Stimulated activated CD4-positive, alpha-beta T cell treated with anti-CD3 and anti-CD28 coated beads, Interleukin-2, amount 100 ng/mL, for 4 hours (primary cell): ENCODE measurements around the gene ATP9B.

Experiments
- DNase-seq: peaks from one replicate; pipeline ENCODE4 v3.0.0-alpha.2; 2020; ENCODE audit warnings: low read depth

Gene ATP9B

DNA sequence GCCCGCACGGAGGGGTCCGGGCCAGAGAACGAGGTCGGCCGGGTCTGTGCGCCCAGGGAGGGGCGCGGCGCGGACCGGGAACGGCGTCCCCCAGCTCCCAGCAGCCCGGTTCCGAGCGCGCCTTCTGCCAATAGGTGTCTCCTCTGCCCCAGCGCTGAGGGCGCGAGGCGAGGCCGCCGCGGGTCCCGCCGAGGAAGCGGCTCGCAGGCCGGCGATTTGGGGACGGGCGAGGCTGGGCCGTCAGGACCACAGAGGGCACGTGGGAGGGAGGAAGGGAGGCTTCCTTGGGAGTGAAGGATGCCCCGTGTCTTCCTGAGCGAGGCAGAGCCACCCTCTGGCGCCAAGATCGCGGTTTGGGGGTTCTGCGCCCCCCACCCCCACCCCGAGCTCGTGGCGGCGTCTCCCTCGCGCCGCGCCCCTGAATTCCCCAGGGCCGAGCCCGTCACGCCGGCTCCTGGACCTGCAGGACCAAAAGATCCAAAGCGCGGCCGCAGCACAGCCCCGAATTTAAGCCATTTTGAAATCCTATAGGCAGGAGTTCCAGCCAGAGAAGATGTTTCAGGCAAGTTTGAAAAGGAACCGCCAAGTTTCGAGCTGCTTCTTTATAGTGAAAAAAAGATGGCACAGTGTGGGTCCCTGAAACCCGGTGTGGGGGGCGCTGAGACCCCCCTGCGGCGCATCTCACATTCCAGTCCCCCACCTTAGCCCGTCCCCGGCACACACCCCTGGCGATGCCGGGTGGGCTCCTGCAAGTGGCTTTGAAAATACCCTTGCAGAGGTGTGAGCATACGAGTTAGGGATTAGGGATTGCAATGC, 327.4 kb downstream of the ATP9B start:
- DNase-seq = peak; percentile 28

DNA sequence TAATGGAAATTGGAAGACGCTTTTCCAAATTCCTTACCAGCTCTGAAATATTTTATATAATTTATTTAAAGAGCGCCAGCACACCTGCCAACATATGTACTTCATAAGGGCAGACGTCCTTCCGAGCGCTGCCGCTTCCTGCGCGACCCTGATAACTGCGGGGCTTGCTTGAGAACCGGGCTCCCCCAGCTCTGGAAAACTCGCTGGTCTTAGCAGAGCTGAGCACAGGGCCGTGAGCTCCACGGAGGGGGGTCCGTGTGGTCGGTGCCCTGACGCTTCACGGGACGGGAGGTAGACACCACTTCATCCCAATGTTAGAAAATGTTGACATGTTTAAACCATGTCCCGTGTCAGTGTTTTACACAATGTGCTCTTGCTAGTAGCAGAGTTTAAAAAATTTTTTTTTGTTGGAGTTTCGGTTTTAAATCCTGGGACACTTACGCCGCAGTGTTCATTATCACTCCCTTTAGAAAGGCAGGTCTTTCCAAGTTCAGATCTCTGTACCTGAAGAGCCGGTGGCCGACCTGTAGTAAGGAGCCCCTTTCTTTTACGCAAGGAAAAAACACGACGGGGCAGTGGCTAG, 328.1 kb downstream of the ATP9B start:
- no peak for DNase-seq

DNA sequence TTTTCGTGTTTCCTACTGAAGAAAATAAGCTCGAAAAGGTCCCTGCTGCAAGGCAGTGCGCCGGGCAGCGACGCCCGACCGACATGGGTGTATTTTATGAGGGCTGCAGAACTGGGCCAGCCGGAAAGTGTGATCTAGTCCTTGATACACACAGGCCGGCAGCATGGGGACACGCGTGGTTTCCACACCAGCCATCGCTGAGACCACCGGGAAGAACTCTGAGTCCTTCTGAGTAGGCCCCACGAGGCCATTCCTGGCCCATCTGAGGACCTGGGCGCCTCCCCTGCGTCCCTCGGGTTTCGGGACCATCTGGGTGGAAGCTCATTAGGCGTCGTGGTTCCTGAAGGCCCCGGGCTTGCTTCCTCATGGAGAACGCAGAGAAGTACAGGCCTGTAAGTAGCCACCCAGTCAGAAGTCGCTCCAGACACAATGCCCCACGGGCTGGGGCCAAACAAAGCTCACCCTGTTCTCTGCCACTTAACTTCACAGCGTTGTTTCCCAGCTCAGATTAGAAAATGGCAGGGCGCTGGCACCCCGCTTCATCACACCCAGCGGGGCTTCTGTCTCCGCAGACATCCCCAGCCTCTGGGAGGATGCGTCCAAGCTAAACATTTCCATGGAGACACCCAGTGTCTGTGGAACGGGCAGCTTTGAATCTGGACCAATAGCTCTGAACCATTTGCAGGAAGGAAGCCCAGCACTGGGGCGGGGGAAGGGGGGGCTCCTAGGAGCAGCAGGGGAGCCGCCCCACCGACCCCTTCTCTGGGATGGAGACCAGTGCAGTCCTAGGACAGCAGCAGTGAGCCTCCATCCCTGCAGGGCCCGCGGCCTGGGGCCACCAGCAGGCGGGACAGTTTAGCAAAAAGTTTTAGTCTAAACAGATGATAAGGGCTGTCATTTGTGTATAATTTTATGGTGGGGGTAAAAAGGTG, 328.9 kb downstream of the ATP9B start:
- DNase-seq = no peak

DNA sequence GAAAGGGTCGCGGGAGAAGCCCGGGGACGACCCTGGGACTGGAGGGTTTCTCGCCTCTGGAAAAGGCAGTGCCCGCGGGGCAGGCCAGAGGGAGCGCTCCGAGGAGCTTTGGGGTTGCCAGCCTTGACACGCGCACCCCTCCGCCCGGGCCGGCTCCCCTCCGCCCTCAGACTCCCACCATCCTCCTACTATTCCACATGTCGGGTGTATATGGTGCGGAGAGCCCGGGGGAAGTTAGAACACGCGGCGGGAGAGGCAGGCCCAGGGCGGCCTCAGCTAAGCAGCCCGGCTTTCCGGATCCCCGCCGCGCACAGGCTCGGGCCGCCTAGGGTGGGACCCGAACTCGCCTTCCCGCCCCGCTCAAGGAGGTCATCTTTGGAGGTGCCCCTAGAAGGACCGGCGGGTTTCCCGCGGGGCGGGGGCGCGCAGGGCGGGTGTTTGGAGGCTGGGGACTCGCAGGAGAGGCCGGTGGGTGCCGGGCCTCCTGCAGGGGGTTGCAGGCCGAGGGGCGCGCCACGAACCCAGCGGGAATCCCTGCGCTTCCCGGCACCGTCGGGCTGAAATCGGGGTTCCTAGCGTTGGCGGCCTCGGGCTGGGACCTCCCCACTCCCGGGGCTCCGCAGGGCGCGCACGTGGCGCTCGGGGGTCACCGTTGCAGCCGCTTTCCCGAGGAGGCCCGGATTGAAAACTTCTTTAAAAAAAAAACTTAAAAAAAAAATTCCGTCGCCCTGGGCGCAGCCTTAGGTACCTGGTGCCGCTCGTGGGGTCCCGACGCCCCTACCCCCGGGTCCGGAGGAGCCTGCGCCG, 330.3 kb downstream of the ATP9B start:
- DNase-seq = no peak

DNA sequence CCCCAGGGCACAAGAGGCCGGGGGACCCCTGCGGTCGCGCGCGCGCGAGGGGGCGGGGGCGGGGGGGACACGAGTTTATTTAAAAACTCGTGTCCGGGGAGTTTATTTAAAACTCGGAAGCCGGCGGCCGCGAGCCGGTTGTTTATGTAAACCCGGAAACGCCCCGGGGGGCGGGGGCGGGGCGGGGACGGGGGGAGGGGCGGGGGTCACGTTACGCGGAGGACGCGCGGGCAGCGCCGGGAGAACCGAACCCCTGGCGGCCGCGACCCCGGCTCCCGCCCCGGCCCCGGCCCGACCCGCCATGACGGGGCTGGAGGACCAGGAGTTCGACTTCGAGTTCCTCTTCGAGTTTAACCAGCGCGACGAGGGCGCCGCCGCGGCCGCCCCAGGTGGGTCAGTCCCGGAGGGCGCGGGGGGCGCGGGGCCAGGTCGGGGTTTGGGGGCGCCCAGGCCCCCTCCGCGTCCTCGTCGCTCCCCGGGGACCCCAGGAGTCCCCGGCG, 330.9 kb downstream of the ATP9B start:
- DNase-seq = peak; percentile 63

DNA sequence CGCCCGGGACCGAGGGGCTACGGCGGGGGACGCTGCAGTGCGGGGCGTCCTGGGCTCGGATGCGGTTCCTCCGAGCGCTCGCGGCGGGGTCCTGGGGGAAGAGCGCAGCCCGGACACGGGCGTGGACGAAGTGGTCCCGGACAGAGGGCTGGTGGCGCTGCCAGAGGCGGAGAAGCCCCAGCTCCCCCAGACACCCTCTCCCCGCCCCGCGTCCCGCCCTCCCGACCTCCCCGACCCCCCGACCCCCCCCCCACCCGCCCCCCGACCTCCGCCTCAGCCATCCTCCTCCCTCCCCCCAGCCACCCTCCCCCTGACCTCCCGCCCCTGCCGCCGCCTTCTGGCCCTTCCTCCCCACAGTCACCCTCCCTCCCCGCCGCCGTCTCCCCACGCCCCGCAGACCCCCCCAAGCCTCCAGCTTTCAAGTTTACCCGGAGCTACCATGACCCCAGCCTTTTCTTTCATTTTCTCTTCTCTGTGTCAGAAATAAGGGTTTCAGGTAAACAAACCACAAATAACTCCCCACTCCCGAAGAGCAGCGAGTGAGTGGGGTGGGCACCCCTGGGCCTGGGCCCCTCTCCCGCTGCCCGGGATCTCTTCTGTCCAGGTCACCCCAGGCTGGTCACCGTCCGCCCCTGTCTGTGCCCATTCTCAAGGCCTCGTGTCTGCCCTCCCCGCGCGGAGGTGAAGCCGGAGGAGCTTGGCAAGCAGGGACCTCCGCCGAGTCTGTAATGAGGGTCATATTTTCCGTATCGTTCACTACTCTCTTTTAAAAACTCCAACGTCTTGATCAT, 331.6 kb downstream of the ATP9B start:
- peak; percentile 66 for DNase-seq

DNA sequence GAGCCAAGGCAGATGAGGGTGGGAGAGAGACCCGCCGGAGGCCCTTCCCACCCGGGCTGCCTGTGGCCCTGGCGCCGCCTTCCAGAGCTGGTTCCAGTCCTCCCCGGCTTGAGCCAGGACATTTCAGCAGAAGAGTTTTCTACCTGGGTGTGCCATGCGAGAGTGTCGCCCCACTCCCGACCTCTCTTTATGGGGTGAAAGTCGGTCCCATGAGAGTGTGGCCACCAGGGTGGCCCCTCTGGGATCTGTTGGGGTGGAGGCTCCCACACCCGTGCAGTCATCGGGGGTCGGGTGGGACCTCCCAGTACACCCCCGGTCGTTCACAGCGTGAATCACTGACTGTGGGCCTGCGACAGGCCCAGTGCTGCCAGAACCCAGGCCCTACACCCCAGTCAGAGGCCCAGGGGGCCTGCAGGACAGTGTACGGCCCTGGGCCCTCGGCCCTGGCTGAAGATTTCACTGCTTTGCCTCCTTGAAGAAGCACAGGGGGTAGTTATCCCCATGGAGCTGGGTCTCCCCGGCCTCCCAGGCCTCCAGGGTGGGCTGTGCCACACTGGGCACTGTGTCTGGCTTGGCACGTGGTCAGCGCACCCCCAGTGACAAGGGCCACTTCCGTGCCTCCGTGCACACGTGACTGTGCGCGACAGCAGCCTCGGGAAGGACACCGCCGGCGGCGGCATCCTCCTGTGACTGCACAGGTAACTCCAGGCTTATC, 332.5 kb downstream of the ATP9B start:
- DNase-seq = no peak

DNA sequence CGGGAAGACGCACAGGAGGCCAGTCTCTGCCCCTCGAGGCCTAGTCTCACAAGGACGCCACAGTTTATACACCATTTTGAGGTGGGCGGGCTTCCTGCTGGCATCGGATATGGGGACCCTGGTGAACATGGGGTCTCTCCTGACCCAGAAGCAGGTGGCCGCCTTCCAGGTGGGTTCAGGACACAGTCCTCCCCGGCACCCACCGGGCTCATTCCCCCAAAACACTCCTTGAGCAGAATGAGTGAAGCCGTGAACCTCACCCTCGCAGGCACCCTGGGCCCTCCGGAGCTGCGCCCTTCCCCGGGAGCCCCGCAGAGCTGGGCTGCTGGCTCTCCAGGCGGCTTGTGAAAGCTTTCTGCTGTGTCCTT, 333.0 kb downstream of the ATP9B start:
- DNase-seq = no peak

DNA sequence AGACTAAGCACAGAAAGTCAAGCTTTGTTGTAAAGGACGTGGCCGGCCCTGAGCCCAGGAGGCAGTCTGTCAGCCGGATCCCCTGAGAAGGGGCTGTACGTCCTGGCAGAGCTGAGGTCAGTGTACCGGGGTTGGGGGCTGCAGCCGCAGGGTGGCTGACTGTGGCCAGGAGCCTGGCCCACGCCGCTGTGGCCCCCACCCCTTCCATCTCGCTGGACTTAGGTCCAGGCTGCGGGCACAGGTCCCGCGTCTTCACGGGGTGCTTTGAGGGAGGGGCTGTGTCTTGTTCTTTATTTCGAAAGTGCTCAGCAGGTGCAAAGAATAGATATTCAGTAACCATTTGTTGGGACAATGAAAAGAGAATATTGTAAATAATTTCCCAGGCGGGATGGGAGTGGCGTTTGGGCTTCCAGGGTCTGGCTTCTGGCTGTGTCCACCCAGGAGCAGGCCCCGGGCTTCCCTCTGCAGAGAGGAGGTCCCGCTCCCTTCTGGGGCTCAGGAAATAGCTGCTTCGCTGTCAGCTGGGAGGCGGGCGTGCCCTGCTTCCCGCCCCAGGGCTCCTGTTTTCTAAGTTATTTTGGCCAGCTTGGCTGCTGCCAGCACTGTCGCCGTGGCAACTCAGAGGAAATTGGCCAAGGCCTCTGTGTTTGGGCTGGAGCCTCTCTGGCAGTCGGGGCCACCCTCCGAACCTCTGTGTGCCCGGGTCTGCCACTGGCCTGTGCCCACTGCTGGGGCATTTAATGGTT, 334.0 kb downstream of the ATP9B start:
- DNase-seq = no peak

DNA sequence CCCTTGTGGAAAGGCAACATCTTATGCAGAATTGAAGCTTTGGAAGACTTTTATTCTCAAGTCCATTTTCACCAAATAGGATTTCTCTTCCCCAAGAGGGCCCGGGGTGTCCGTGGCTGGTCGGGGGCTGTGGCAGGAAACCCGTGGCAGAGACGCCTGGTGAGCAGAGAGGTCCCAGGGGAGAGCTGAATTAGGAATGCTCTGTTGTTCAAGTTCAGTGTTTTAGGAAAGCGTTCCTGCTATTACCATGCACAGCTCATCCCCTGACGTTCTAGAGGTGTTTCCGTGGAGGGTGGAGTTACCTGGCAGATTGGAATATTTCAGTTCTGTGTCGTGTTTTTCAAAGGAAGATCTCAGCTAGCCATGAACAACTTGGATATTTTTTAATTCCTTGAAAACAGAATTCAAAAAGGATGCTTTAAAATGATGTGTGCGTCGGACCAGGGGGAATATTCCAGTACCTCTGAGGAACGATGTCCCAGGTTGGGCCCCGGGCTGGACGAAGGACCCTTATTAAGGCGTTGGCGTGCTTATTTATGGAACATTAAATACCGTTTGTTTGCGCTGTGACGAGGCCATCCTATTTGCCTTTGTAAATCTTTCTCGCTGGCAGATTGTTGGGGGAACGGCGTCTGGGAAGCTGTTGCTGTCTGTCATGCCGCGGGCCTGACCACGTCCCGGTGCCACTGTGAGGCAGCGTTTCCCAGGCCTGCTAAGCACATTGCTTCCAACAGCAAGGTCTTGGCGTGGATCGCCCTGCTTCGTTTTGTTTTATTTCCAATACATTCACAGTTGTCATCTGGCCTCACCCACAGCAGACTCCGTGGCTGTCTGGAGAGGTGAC, 334.8 kb downstream of the ATP9B start:
- no peak for DNase-seq

DNA sequence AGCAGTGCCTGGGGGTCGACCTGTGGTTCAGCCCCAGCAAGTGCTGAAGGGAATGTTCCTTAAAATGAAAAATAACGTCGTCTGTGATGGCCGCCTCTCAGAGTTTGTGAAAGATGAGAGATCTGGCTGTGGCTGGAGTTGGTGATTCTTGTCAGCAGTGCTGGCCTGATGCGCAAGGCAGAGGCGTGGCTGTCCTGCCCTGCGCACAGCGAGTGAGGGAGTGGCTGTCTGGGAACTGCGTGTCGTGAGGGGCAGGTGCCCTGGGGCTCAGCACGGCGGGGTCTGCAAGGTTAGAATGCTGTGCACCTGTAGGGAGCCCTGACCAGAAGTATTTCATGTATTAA, 335.3 kb downstream of the ATP9B start:
- no peak for DNase-seq

DNA sequence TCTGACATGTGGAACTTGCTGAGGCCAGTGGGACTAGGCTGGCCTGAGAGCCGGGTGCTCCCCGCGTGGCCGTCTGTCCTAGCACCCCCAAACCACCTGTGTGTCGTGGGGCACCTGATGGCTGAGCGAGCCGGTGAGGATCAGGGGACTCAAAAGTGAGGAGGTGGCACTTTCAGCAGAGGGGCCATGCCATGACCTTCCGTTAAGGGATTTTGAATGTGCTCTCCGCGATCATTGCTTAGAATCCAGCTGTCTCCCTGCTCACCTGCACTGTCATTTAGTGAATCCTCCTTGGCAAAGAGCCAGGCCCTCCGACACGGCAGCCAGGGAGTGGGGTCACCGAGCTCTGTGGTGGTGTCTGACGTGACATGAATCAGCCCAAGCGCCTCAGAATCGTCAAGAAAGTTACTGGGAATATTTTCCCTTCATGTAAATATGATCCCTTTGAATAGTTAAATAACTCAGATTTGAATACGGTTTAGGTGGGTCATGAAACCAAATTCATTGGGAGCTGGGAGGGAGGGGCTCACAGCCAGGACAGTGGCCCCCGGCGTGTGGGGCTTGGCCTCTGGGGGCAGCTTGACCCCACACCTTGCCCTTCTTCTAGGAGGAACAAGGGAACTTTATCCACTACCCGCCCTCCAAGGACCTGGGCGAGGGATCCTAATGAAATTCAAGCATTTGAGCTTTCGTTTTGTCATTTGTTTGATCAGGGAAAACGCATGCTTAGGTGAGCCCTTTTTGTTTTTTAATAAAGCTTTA, 336.0 kb downstream of the ATP9B start:
- peak; percentile 32 for DNase-seq

DNA sequence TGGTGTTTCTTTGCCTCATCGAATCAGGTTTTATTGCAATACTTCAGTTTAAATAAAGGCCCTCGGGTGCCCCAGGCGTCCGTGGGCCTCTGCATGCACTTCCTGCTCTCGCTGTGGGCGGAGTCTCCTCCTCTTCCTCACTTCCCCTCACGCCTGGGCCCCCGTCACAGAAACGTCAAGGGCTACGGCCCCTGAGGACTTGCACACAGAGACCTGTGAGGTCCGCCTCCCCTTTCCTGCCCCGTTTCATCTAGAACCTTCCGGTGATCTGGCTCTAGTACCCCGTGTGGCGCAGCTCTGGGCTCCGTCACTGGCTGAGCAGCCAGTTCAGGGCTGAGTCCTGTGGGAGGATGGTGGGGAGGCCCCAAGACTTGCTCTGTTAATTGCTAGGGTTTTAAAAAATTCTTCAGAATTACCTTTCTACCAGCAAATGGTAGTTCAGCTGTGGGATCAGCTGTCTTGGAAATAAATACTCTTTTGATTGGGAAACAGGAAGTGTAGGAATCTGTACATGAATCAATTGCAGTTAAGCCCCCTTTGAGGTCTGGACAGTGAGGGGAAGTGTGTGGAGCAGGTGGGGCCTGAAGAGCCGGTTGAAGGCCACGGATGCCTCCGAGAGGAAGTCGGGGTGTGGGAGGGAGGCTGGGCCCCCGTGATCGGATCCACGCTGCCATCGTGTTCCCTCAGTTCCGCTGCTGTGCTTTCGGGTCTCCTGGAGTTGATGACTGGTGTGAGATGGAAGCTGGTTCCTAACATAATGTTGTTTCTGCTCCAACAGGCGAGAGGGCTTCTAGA, 336.8 kb downstream of the ATP9B start:
- DNase-seq = peak; percentile 84

DNA sequence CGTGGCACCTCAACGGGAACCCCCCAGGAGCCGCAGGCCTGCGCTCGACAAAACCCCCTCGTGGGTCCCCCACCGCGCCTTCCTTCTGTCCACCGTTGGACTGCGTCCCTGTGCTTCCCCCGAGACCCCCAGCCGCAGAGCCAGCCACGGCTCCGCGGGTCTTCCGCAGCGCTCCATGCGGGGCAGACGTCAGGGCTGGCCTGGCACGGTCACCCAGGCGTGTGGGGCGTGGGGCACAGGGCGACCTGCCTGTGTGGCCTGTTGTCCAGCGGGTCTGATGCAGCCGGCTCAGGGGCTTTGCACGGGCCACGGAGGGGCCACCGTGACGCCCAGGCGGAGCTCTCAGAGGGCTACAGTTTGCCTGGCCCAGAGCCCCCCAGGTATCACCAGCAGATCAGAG, 337.5 kb downstream of the ATP9B start:
- DNase-seq = no peak

DNA sequence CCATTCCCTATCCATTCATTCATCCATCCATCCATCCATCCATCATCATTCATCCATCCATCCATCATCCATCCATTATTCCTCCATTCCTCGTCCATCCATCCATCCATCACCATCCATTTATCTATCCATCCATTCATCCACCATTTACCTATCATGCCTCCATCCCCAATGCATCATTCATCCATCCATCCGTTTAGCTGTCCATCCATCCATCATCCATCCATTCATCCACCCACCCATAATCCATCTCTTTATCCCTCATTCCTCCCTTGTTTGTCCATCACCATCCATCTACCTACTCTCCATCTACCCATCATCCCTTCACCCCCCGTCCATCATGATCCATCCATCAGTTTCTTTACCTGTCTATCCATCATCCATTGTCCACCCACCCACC, 340.1 kb downstream of the ATP9B start:
- DNase-seq = no peak

DNA sequence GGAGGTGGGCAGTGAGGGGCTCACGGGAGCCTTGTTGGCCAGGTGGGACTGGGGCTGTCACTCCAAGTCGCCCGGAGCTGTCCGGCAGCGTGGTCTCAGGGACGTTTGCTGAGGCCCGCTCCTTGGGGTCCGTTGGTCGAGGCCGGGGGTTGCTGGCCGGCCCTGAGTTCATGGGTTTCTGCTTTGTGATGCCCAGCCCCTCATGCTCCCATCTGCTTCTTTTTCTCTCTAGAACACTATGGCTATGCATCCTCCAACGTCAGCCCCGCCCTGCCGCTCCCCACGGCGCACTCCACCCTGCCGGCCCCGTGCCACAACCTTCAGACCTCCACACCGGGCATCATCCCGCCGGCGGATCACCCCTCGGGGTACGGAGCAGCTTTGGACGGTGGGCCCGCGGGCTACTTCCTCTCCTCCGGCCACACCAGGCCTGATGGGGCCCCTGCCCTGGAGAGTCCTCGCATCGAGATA, 341.0 kb downstream of the ATP9B start:
- DNase-seq = no peak
